IMR-90 (cell line): Measurements from ENCODE around the gene IRF2.

Experiments
- MXI1 ChIP-seq: IDR thresholded peaks from 2 replicates; pipeline ENCODE4 v1.6.1; 2012; ENCODE audit warnings: low read depth, mild to moderate bottlenecking, low read length, moderate library complexity, borderline replicate concordance
- POLR2A ChIP-seq: IDR thresholded peaks from 2 replicates; pipeline ENCODE4 v1.6.1; 2012; ENCODE audit warnings: mild to moderate bottlenecking, low read depth, low read length
- RAD21 ChIP-seq: IDR thresholded peaks from 2 replicates; pipeline ENCODE4 v1.6.1; 2012; ENCODE audit warnings: low read length, improper control_type of control experiment
- RCOR1 ChIP-seq: IDR thresholded peaks from 2 replicates; pipeline ENCODE4 v1.6.1; 2012; ENCODE audit warnings: mild to moderate bottlenecking, low read length, improper control_type of control experiment; ENCODE audit not compliant: insufficient replicate concordance
- SMC3 ChIP-seq: fragments of 150-350 bp; IDR thresholded peaks from 2 replicates; pipeline ENCODE4 v1.6.1; 2016; ENCODE audit warnings: low read depth, mild to moderate bottlenecking, antibody characterized with exemption, low read length, moderate library complexity
- TF ChIP-seq, protein P1 (sequence below): conservative IDR thresholded peaks from 2 replicates; pipeline ENCODE4 v1.5.1; 2012; ENCODE audit warnings: mild to moderate bottlenecking, low read depth, low read length, improper control_type of control experiment
- TF ChIP-seq, protein P2 (sequence below): fragments of 150-350 bp; IDR thresholded peaks from 2 replicates; pipeline ENCODE4 v1.6.1; 2016; ENCODE audit warnings: low read depth, mild to moderate bottlenecking, low read length, moderate library complexity, borderline replicate concordance

DNA sequence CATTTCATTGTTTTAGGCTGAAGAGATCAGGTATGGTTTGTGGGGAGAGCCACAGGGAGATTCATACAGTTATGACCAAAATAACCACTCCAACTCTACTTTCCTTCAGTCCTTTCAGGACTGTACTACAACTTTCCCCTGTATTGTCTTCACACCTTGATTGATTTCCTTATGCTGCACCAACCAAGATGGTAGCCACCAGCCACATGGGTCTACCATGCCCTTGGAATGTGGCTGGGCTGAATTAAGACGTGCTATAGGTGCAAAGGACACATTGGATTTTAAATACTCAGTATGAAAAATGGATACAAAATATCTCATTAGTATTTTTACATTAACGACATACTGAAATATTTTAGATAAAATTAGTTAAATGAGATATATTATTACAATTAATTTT, 11.2 kb downstream of the IRF2 start:
- TF ChIP-seq, protein P1, sequence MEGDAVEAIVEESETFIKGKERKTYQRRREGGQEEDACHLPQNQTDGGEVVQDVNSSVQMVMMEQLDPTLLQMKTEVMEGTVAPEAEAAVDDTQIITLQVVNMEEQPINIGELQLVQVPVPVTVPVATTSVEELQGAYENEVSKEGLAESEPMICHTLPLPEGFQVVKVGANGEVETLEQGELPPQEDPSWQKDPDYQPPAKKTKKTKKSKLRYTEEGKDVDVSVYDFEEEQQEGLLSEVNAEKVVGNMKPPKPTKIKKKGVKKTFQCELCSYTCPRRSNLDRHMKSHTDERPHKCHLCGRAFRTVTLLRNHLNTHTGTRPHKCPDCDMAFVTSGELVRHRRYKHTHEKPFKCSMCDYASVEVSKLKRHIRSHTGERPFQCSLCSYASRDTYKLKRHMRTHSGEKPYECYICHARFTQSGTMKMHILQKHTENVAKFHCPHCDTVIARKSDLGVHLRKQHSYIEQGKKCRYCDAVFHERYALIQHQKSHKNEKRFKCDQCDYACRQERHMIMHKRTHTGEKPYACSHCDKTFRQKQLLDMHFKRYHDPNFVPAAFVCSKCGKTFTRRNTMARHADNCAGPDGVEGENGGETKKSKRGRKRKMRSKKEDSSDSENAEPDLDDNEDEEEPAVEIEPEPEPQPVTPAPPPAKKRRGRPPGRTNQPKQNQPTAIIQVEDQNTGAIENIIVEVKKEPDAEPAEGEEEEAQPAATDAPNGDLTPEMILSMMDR: no peak
- no peak for TF ChIP-seq POLR2A
- no peak for TF ChIP-seq MXI1
- TF ChIP-seq, protein P2, sequence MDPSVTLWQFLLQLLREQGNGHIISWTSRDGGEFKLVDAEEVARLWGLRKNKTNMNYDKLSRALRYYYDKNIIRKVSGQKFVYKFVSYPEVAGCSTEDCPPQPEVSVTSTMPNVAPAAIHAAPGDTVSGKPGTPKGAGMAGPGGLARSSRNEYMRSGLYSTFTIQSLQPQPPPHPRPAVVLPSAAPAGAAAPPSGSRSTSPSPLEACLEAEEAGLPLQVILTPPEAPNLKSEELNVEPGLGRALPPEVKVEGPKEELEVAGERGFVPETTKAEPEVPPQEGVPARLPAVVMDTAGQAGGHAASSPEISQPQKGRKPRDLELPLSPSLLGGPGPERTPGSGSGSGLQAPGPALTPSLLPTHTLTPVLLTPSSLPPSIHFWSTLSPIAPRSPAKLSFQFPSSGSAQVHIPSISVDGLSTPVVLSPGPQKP: no peak
- TF ChIP-seq RAD21: no peak
- no peak for TF ChIP-seq SMC3
- no peak for TF ChIP-seq RCOR1
